IMR-90 (cell line): ENCODE measurements around the gene FAM124B.

Source experiments
- CEBPB ChIP-seq: IDR thresholded peaks from 2 replicates; pipeline ENCODE4 v1.6.1; 2012; ENCODE audit warnings: low read depth, low read length, improper control_type of control experiment
- NFE2L2 ChIP-seq: fragments of 150-350 bp; IDR thresholded peaks from 2 replicates; pipeline ENCODE4 v1.6.1; 2016; ENCODE audit warnings: low read depth, mild to moderate bottlenecking, low read length
- POLR2A ChIP-seq: IDR thresholded peaks from 2 replicates; pipeline ENCODE4 v1.6.1; 2012; ENCODE audit warnings: mild to moderate bottlenecking, low read depth, low read length
- RAD21 ChIP-seq: IDR thresholded peaks from 2 replicates; pipeline ENCODE4 v1.6.1; 2012; ENCODE audit warnings: low read length, improper control_type of control experiment
- RCOR1 ChIP-seq: IDR thresholded peaks from 2 replicates; pipeline ENCODE4 v1.6.1; 2012; ENCODE audit warnings: mild to moderate bottlenecking, low read length, improper control_type of control experiment; ENCODE audit not compliant: insufficient replicate concordance
- RFX5 ChIP-seq: IDR thresholded peaks from 2 replicates; pipeline ENCODE4 v1.8.0; 2012; ENCODE audit warnings: low read depth, mild to moderate bottlenecking, low read length, moderate library complexity
- TF ChIP-seq, protein P1 (sequence below): conservative IDR thresholded peaks from 2 replicates; pipeline ENCODE4 v1.5.1; 2012; ENCODE audit warnings: mild to moderate bottlenecking, low read depth, low read length, improper control_type of control experiment
- TF ChIP-seq, protein P2 (sequence below): fragments of 150-350 bp; IDR thresholded peaks from 2 replicates; pipeline ENCODE4 v1.6.1; 2017; ENCODE audit warnings: mild to moderate bottlenecking, antibody characterized with exemption, low read length, low read depth

DNA sequence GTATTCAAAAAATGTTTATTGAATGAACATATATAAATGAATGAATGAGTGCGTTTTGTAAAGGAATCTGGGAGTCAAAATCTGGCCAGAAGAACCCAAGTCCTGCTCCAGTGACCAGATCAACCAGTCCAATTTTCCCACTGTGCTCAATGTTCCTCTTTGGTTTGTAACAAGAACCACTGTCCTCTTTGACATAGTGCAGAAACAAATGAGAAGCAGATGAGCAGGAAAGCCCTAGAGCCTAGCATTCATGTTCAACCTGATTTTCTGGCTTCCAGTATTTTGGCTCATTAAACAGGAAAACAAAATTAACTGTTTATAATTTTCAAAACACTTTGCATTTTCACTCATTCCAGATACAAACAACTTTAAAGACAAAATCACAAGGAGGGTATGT is 23.2 kb downstream of the FAM124B start:
- TF ChIP-seq, protein P1, sequence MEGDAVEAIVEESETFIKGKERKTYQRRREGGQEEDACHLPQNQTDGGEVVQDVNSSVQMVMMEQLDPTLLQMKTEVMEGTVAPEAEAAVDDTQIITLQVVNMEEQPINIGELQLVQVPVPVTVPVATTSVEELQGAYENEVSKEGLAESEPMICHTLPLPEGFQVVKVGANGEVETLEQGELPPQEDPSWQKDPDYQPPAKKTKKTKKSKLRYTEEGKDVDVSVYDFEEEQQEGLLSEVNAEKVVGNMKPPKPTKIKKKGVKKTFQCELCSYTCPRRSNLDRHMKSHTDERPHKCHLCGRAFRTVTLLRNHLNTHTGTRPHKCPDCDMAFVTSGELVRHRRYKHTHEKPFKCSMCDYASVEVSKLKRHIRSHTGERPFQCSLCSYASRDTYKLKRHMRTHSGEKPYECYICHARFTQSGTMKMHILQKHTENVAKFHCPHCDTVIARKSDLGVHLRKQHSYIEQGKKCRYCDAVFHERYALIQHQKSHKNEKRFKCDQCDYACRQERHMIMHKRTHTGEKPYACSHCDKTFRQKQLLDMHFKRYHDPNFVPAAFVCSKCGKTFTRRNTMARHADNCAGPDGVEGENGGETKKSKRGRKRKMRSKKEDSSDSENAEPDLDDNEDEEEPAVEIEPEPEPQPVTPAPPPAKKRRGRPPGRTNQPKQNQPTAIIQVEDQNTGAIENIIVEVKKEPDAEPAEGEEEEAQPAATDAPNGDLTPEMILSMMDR = no peak
- TF ChIP-seq RAD21 = no peak
- no peak for TF ChIP-seq POLR2A
- TF ChIP-seq CEBPB = no peak
- no peak for TF ChIP-seq RCOR1
- no peak for TF ChIP-seq NFE2L2
- no peak for TF ChIP-seq RFX5
- TF ChIP-seq, protein P2, sequence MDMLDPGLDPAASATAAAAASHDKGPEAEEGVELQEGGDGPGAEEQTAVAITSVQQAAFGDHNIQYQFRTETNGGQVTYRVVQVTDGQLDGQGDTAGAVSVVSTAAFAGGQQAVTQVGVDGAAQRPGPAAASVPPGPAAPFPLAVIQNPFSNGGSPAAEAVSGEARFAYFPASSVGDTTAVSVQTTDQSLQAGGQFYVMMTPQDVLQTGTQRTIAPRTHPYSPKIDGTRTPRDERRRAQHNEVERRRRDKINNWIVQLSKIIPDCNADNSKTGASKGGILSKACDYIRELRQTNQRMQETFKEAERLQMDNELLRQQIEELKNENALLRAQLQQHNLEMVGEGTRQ = no peak
